Muscle layer of duodenum (tissue), 2 donors: ENCODE results near the gene CCDC87.
"Not testable (repeated sequence)": the region's sequence is repeated elsewhere in the genome, so short reads cannot be mapped to it uniquely, and the experiment has no call there.

Source experiments
- H3K27ac ChIP-seq: one replicate; pipeline ENCODE4 v1.7.0; 2013; ENCODE audit warnings: mild to moderate bottlenecking, low read length
- H3K27me3 ChIP-seq: one replicate; pipeline ENCODE4 v1.7.0; 2013; ENCODE audit warnings: low read depth, mild to moderate bottlenecking, control low read depth, low read length
- H3K36me3 ChIP-seq, 2 donors: one replicate each; pipeline ENCODE4 v1.7.0; 2013; ENCODE audit warnings: low read length in 2 of 2, control low read depth in 1 of 2, mild to moderate bottlenecking in 1 of 2; ENCODE audit not compliant: insufficient read depth in 2 of 2, control insufficient read depth in 1 of 2
- H3K4me1 ChIP-seq, 2 donors: one replicate each; pipeline ENCODE4 v1.7.0; 2013; ENCODE audit warnings: low read length in 2 of 2, mild to moderate bottlenecking in 2 of 2, control low read depth in 1 of 2, moderate library complexity in 1 of 2; ENCODE audit not compliant: insufficient read depth in 2 of 2, control insufficient read depth in 1 of 2
- H3K4me3 ChIP-seq, 2 donors: one replicate each; pipeline ENCODE4 v1.7.0; 2013; ENCODE audit warnings: low read length in 2 of 2, low read depth in 1 of 2, mild to moderate bottlenecking in 1 of 2
- H3K9me3 ChIP-seq, 2 donors: one replicate each; pipeline ENCODE4 v1.7.0; 2013; ENCODE audit warnings: low read length in 2 of 2, control low read depth in 1 of 2, mild to moderate bottlenecking in 1 of 2; ENCODE audit not compliant: control insufficient read depth in 1 of 2
- donor health status: healthy.

CCDC87 gene

GRCh38 chr11:66548041-66548440 lies 44.8 kb downstream of the CCDC87 start:
- Histone ChIP-seq H3K36me3 (peaks cover 0 to 4% of the 10 kb centered on the region in 2 donors), H3K4me3 (no peak overlapping the region), H3K9me3 (no peaks in the 10 kb centered on the region), H3K27ac (no peak overlapping the region), H3K4me1 (peaks cover 5 to 25% of the 10 kb centered on the region in 2 donors), H3K27me3 (no peaks in the 10 kb centered on the region)

- no peak overlapping the region for H3K4me3 ChIP-seq
- H3K4me1 ChIP-seq, result peaks cover 5 to 26% of the 10 kb centered on the region in 2 donors
- H3K27me3 ChIP-seq, result no peaks in the 10 kb centered on the region
- H3K27ac ChIP-seq, result no peak overlapping the region
- peaks cover 0 to 8% of the 10 kb centered on the region in 2 donors for H3K36me3 ChIP-seq
- H3K9me3 ChIP-seq, result no peaks in the 10 kb centered on the region
Observed at GRCh38 chr11:66547662-66548009, 45.2 kb downstream of the CCDC87 start.

- peak overlapping the region in 1 of 2 donors; percentile 85 for H3K4me3 ChIP-seq
- no peak overlapping the region for H3K27ac ChIP-seq
- H3K36me3 ChIP-seq, result peaks cover 0 to 13% of the 10 kb centered on the region in 2 donors
- H3K4me1 ChIP-seq, result peaks cover 5 to 29% of the 10 kb centered on the region in 2 donors
- no peaks in the 10 kb centered on the region for H3K9me3 ChIP-seq
- H3K27me3 ChIP-seq, result no peaks in the 10 kb centered on the region
Observed at GRCh38 chr11:66546966-66547661, 45.7 kb downstream of the CCDC87 start.

- Histone ChIP-seq H3K36me3 (peaks cover 0 to 20% of the 10 kb centered on the region in 2 donors), H3K27me3 (no peaks in the 10 kb centered on the region), H3K4me1 (peaks cover 5 to 29% of the 10 kb centered on the region in 2 donors), H3K27ac (peak within 1 kb of the TSS; percentile 14), H3K4me3 (peak within 1 kb of the TSS; percentile 79 to 85), H3K9me3 (no peaks in the 10 kb centered on the region)
Observed at GRCh38 chr11:66546368-66546965, 46.4 kb downstream of the CCDC87 start, which contains the start of gene ACTN3. ACTN3 (plus strand) TSS chr11:66546903; CDS start chr11:66546938, 35 bp downstream.

GRCh38 chr11:66545701-66546367 lies 47.0 kb downstream of the CCDC87 start, which contains the start of gene ZDHHC24:
ZDHHC24 (minus strand) TSS chr11:66546048; CDS start chr11:66546003, 45 bp downstream.
- Histone ChIP-seq H3K27ac (peak within 1 kb of the TSS; percentile 14), H3K4me1 (peaks cover 5 to 29% of the 10 kb centered on the region in 2 donors)

GRCh38 chr11:66544952-66545351 lies 47.9 kb downstream of the CCDC87 start:
- not testable (repeated sequence) for H3K27ac ChIP-seq, H3K9me3 ChIP-seq, H3K27me3 ChIP-seq
- Histone ChIP-seq H3K4me3 (peak overlapping the region; percentile 79 to 85), H3K36me3 (peaks cover 0 to 22% of the 10 kb centered on the region in 2 donors), H3K4me1 (peaks cover 5 to 29% of the 10 kb centered on the region in 2 donors)

More at GRCh38 chr11:66545701-66546367, 47.0 kb downstream of the CCDC87 start, which contains the start of gene ZDHHC24:
- Histone ChIP-seq H3K4me3 (peak within 1 kb of the TSS; percentile 79 to 85), H3K27me3 (no peaks in the 10 kb centered on the region), H3K36me3 (peaks cover 0 to 22% of the 10 kb centered on the region in 2 donors), H3K9me3 (no peaks in the 10 kb centered on the region)

GRCh38 chr11:66543263-66544107 lies 49.4 kb downstream of the CCDC87 start:
- Histone ChIP-seq H3K4me3 (no peak overlapping the region), H3K36me3 (peaks cover 3 to 37% of the 10 kb centered on the region in 2 donors), H3K27ac (no peak overlapping the region), H3K9me3 (no peaks in the 10 kb centered on the region), H3K4me1 (peaks cover 5 to 29% of the 10 kb centered on the region in 2 donors), H3K27me3 (no peaks in the 10 kb centered on the region)

- H3K36me3 ChIP-seq, result peaks cover 3 to 37% of the 10 kb centered on the region in 2 donors
- H3K27ac ChIP-seq, result no peak overlapping the region
- peaks cover 5 to 29% of the 10 kb centered on the region in 2 donors for H3K4me1 ChIP-seq
- H3K4me3 ChIP-seq, result no peak overlapping the region
- H3K27me3 ChIP-seq, result no peaks in the 10 kb centered on the region
- no peaks in the 10 kb centered on the region for H3K9me3 ChIP-seq
Observed at GRCh38 chr11:66542362-66542761, 50.5 kb downstream of the CCDC87 start.

GRCh38 chr11:66541892-66542291 lies 51.0 kb downstream of the CCDC87 start:
- no peak overlapping the region for H3K4me3 ChIP-seq
- peaks cover 3 to 37% of the 10 kb centered on the region in 2 donors for H3K36me3 ChIP-seq
- H3K9me3 ChIP-seq, result no peaks in the 10 kb centered on the region
- peaks cover 5 to 29% of the 10 kb centered on the region in 2 donors for H3K4me1 ChIP-seq
- H3K27ac ChIP-seq, result no peak overlapping the region
- H3K27me3 ChIP-seq, result no peaks in the 10 kb centered on the region

GRCh38 chr11:66540598-66540997 lies 52.3 kb downstream of the CCDC87 start:
- H3K9me3 ChIP-seq, H3K4me3 ChIP-seq, H3K27me3 ChIP-seq, H3K27ac ChIP-seq: not testable (repeated sequence)
- Histone ChIP-seq H3K4me1 (peaks cover 5 to 21% of the 10 kb centered on the region in 2 donors), H3K36me3 (peaks cover 3 to 37% of the 10 kb centered on the region in 2 donors)
